Left ventricle myocardium superior (tissue), 1 donor: ENCODE data around the gene LILRB3. TPM values are rescaled to one million over a fixed set of nuclear protein-coding genes. Genes with fewer than 3 reads are reported as not detected.
"Not testable (repeated sequence)": the region's sequence is repeated elsewhere in the genome, so short reads cannot be mapped to it uniquely, and the experiment has no call there.

Experiments
- ATAC-seq: fragments of 200-7000 bp; cut with Tn5 transposase; one replicate; pipeline ENCODE4 v1.9.1; 2020; ENCODE audit warnings: mild to moderate bottlenecking, moderate library complexity
- DNase-seq: peaks from one replicate; pipeline ENCODE4 v3.0.0-alpha.2; 2020
- intact Hi-C: fragments of 100-400 bp; cut with micrococcal nuclease; formaldehyde crosslinking; loops from one replicate; pipeline ENCODE4 v1.11.0; 2022
- total RNA-seq: library from RNA; stranded (reverse); fragmentation: NEBNext Ultra II Directional; extraction: Animal tissue kit (Norgen Biotek cat#: 25700); gene quantifications from one replicate; pipeline ENCODE4 v1.2.1, GENCODE V29; 2021
- donor health status: DM: no; HTN: yes; CAD: no; lungs with severe emphysema.

Gene LILRB3
- total RNA-seq, 1 donor from 2014 or later: 4.3 TPM

GRCh38 chr19:54245936-54246335 is 23.1 kb upstream of the LILRB3 start:
- ATAC-seq (no peak), DNase-seq (no peak)
- intact Hi-C loops: no loop called here

GRCh38 chr19:54243809-54244208 is 21.0 kb upstream of the LILRB3 start:
- ATAC-seq, DNase-seq, intact Hi-C loops: not testable (repeated sequence)

- DNase-seq, intact Hi-C loops: not testable (repeated sequence)
- peak; percentile 82 for ATAC-seq
Observed at GRCh38 chr19:54242646-54243045, 19.8 kb upstream of the LILRB3 start, which contains the start of gene LILRA6. LILRA6 (minus strand) TSS chr19:54242790.

- intact Hi-C loops, DNase-seq, ATAC-seq: not testable (repeated sequence)
Observed at GRCh38 chr19:54242234-54242633, 19.4 kb upstream of the LILRB3 start.

GRCh38 chr19:54240372-54241336 is 17.8 kb upstream of the LILRB3 start:
- ATAC-seq, DNase-seq, intact Hi-C loops: not testable (repeated sequence)

GRCh38 chr19:54239491-54240371 is 16.9 kb upstream of the LILRB3 start:
- not testable (repeated sequence) for DNase-seq
- intact Hi-C loops: loop anchor here (10.0 kb wide), 1 partner anchor 65 kb away; the partner anchor contains the start of gene TMC4
- ATAC-seq: peak; percentile 15

- DNase-seq (no peak), ATAC-seq (no peak)
- intact Hi-C loops: loop anchor here (10.0 kb wide), 1 partner anchor 59 kb away; the partner anchor contains the start of gene TMC4
Observed at GRCh38 chr19:54233941-54234340, 11.1 kb upstream of the LILRB3 start.

- DNase-seq (peak; percentile 91), ATAC-seq (peak; percentile 97)
- intact Hi-C loops: loop anchor here (10.0 kb wide), 1 partner anchor 57 kb away; the partner anchor contains the start of gene TMC4
Observed at GRCh38 chr19:54231077-54231931, 8.5 kb upstream of the LILRB3 start.

GRCh38 chr19:54230031-54230430 is 7.2 kb upstream of the LILRB3 start:
- intact Hi-C loops: loop anchor here (10.0 kb wide), 1 partner anchor 55 kb away; the partner anchor contains the start of gene TMC4

GRCh38 chr19:54229146-54229545 is 6.3 kb upstream of the LILRB3 start:
- no peak for ATAC-seq
- no peak for DNase-seq
- intact Hi-C loops: no loop called here

More at GRCh38 chr19:54230031-54230430, 7.2 kb upstream of the LILRB3 start:
- DNase-seq (no peak), ATAC-seq (no peak)

GRCh38 chr19:54224619-54225018 is 1.8 kb upstream of the LILRB3 start:
- DNase-seq, ATAC-seq, intact Hi-C loops: not testable (repeated sequence)

- ATAC-seq, intact Hi-C loops, DNase-seq: not testable (repeated sequence)
Observed at GRCh38 chr19:54223937-54224281, 1.1 kb upstream of the LILRB3 start.

- ATAC-seq: peak; percentile 14
- intact Hi-C loops, DNase-seq: not testable (repeated sequence)
Observed at GRCh38 chr19:54223277-54223936, 600 bp upstream of the LILRB3 start.

GRCh38 chr19:54221947-54222346 is 860 bp downstream of the LILRB3 start:
- intact Hi-C loops, DNase-seq, ATAC-seq: not testable (repeated sequence)

GRCh38 chr19:54219702-54220101 is 3.1 kb downstream of the LILRB3 start:
- ATAC-seq, intact Hi-C loops, DNase-seq: not testable (repeated sequence)

GRCh38 chr19:54218960-54219661 is 3.7 kb downstream of the LILRB3 start:
- DNase-seq (no peak), ATAC-seq (no peak)
- intact Hi-C loops: no loop called here

- intact Hi-C loops: no loop called here
- ATAC-seq: no peak
- DNase-seq: no peak
Observed at GRCh38 chr19:54218259-54218658, 4.5 kb downstream of the LILRB3 start.
